ENCODE measurements around the gene TSACC. TPM values are rescaled to one million over a fixed set of nuclear protein-coding genes. Genes with fewer than 3 reads are reported as not detected.

TSACC gene
- total RNA-seq, 1 experiment from 2014 or later: 1.8 TPM

DNA sequence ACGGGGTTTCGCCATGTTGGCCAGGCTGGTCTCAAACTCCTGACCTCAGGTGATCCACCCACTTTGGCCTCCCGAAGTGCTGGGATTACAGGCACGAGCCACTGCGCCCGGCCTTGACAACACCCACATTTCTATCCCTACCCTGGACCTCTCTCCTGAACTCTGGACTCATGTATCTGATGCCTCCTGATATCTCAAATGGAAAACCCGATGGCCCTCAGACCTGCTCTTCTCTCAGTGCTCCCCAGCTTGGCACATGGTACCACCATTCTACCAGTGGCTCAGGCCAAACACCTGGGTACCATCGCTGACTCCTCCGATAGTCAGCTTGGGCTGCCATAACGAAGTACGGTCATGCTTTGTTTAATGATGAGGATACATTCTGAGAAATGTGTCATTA is 22.2 kb downstream of the TSACC start:
- peaks cover 7% of the 10 kb centered on the region for H3K4me1 Mint-ChIP-seq (ENCODE audit: insufficient read depth, unreplicated experiment)
- peaks cover 65% of the 10 kb centered on the region for H3K27me3 Mint-ChIP-seq (ENCODE audit: insufficient read depth, unreplicated experiment)
- H3K36me3 Mint-ChIP-seq (ENCODE audit: insufficient read depth, unreplicated experiment): no peaks in the 10 kb centered on the region
- POLR2A ChIA-PET: interaction anchor here (0.6 to 0.8 kb wide), 2 partner anchors 14 to 15 kb away, joined by 3 read pairs; no protein-coding TSS in a partner anchor
- TF ChIP-seq, protein P1, sequence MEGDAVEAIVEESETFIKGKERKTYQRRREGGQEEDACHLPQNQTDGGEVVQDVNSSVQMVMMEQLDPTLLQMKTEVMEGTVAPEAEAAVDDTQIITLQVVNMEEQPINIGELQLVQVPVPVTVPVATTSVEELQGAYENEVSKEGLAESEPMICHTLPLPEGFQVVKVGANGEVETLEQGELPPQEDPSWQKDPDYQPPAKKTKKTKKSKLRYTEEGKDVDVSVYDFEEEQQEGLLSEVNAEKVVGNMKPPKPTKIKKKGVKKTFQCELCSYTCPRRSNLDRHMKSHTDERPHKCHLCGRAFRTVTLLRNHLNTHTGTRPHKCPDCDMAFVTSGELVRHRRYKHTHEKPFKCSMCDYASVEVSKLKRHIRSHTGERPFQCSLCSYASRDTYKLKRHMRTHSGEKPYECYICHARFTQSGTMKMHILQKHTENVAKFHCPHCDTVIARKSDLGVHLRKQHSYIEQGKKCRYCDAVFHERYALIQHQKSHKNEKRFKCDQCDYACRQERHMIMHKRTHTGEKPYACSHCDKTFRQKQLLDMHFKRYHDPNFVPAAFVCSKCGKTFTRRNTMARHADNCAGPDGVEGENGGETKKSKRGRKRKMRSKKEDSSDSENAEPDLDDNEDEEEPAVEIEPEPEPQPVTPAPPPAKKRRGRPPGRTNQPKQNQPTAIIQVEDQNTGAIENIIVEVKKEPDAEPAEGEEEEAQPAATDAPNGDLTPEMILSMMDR (IDR thresholded peaks at IDR 0.05; ENCODE audit: unreplicated experiment): no peak
- H3K4me3 Mint-ChIP-seq (ENCODE audit: unreplicated experiment): no peak overlapping the region
- CTCF ChIA-PET: interaction anchor here (0.5 to 10.3 kb wide), 8 partner anchors 17 to 506 kb away, joined by 3 to 121 read pairs (median 5); no protein-coding TSS in a partner anchor
- no TSS peak for BruUV-seq (replicated peaks)
- no peak overlapping the region for H3K27ac Mint-ChIP-seq (ENCODE audit: low read depth, unreplicated experiment)
- H3K9me3 Mint-ChIP-seq (ENCODE audit: unreplicated experiment): no peaks in the 10 kb centered on the region
- DNase-seq (ENCODE audit: unreplicated experiment): no peak
- intact Hi-C loops (cut with micrococcal nuclease): no loop called here

DNA sequence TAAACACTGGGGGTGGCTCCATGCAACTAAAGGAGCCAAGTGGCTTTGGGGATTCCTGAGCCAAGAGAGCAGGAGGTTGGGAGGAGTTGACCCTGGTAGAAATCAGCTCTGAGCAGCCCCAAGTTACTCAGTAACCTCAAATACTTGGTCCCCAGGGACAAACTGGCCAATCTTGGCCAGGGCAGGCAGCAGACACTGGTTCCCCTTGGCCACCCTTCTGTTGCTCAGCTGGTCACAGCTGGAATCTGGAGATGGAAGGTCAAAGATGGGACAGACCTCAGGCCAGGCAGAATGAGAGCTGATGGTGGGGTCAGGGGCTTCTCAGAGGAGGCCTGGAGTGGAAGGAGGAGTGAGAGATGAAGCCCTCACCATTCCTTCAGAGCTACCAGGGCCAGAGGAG is 27.4 kb downstream of the TSACC start:
- TF ChIP-seq, protein P1 (IDR thresholded peaks at IDR 0.05; ENCODE audit: unreplicated experiment): no peak
- no TSS peak for BruUV-seq (replicated peaks)
- Mint-ChIP-seq H3K9me3 (ENCODE audit: unreplicated experiment) (no peaks in the 10 kb centered on the region), H3K4me1 (ENCODE audit: insufficient read depth, unreplicated experiment) (no peaks in the 10 kb centered on the region), H3K27ac (ENCODE audit: low read depth, unreplicated experiment) (no peak overlapping the region), H3K4me3 (ENCODE audit: unreplicated experiment) (no peak overlapping the region), H3K36me3 (ENCODE audit: insufficient read depth, unreplicated experiment) (no peaks in the 10 kb centered on the region), H3K27me3 (ENCODE audit: insufficient read depth, unreplicated experiment) (peaks cover 22% of the 10 kb centered on the region)
- no peak for DNase-seq (ENCODE audit: unreplicated experiment)
- ChIA-PET CTCF (interaction anchor here (1.3 to 10.3 kb wide), 5 partner anchors 8 to 81 kb away, joined by 5 to 121 read pairs (median 7); no protein-coding TSS in a partner anchor), POLR2A (interaction anchor here (1.0 kb wide), 1 partner anchor 226 kb away, joined by 3 read pairs; no protein-coding TSS in a partner anchor)
- intact Hi-C loops (cut with micrococcal nuclease): no loop called here

DNA sequence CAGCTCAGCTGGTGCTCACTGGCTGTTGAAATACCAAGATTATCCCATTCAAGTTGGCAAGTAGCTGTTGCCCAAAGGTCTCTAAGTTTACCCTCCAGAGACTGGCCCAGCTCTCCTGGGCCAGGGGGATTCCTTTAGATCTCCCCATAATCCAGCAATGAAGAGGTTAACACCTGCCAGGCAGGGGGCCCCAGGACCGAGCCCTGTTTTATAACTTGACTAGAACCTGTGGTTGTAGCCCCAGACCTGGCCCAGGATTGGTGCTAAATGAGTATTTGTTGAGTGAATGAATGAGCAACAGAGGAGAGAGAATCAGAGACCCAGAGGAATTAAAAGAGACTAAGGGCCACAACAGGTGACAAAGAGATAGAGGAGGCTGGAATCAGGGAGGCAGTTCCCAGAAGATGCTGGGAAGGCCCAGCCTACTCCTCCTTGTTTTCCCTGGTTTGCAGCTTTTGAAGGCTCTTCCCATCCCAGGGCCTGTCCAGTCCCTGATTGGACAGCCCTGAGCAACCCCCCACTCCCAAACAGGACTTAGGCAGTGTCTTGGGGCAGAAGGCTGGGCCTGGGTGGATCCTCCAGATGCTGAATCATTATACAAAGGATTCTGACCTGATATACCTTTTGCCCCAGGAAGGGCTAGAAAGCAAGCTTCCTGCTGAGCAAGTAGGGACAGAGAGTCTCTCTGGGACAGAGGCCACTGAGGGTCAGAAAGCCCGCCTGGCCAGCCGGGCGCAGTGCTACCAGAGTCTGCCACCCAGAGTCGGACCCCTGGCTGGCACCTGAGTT is 28.2 kb downstream of the TSACC start:
- Mint-ChIP-seq H3K4me3 (ENCODE audit: unreplicated experiment) (no peak overlapping the region), H3K9me3 (ENCODE audit: unreplicated experiment) (no peaks in the 10 kb centered on the region), H3K27ac (ENCODE audit: low read depth, unreplicated experiment) (no peak overlapping the region), H3K27me3 (ENCODE audit: insufficient read depth, unreplicated experiment) (peaks cover 22% of the 10 kb centered on the region), H3K4me1 (ENCODE audit: insufficient read depth, unreplicated experiment) (no peaks in the 10 kb centered on the region), H3K36me3 (ENCODE audit: insufficient read depth, unreplicated experiment) (no peaks in the 10 kb centered on the region)
- intact Hi-C loops (cut with micrococcal nuclease): no loop called here
- ChIA-PET POLR2A (interaction anchor here (1.0 kb wide), 2 partner anchors 29 to 226 kb away, joined by 3 read pairs; partner anchors contain the start of genes CCT3 and TSACC), CTCF (interaction anchor here (1.1 to 10.3 kb wide), 5 partner anchors 8 to 242 kb away, joined by 5 to 121 read pairs (median 6); no protein-coding TSS in a partner anchor)
- TF ChIP-seq, protein P1 (IDR thresholded peaks at IDR 0.05; ENCODE audit: unreplicated experiment): no peak
- BruUV-seq (replicated peaks): no TSS peak
- DNase-seq (ENCODE audit: unreplicated experiment): no peak

DNA sequence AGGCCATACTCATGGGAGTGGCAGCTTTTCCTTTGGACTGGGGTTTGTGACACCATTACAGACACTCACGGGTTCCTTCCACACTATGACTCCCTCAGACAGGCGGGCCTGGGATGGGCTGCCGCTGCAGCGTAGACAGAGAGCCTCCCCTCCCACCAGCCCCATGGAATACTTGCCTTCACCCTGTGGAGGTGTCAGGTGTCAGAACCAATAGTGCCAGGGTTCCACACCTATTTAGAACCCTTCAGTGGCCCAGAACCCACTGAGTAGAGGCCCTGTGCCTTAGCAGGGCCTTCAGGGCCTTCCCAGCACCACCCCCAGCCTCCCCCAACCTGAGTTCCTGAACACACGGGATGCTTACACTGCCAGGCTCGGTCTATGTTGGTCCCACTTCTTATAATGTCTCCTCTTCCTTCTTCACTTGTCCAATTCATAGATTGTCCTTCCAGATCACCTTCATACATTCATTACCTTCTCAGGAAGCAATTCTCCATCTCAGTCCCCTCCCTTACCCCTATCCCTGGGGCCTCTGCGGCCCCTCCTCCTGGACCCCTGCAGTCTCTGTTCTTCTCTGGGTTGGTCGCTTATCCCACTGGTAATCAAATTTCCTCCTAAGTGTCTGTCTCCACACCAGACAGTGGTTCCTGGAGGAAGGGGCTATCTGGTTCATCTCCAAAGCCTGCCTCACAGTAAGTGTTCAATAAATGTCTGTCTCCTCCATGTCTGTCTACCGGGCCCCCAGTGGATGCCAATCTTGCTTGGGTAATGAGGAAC is 29.2 kb downstream of the TSACC start:
- no peaks in the 10 kb centered on the region for H3K4me1 Mint-ChIP-seq (ENCODE audit: insufficient read depth, unreplicated experiment)
- no peak overlapping the region for H3K4me3 Mint-ChIP-seq (ENCODE audit: unreplicated experiment)
- CTCF ChIA-PET: interaction anchor here (1.1 to 10.3 kb wide), 4 partner anchors 9 to 241 kb away, joined by 5 to 121 read pairs (median 6); no protein-coding TSS in a partner anchor
- H3K36me3 Mint-ChIP-seq (ENCODE audit: insufficient read depth, unreplicated experiment): no peaks in the 10 kb centered on the region
- POLR2A ChIA-PET: interaction anchor here (1.0 kb wide), 1 partner anchor 30 kb away, joined by 3 read pairs; the partner anchor contains the start of genes CCT3 and TSACC
- intact Hi-C loops (cut with micrococcal nuclease): no loop called here
- peaks cover 32% of the 10 kb centered on the region for H3K27me3 Mint-ChIP-seq (ENCODE audit: insufficient read depth, unreplicated experiment)
- no peak overlapping the region for H3K27ac Mint-ChIP-seq (ENCODE audit: low read depth, unreplicated experiment)
- TF ChIP-seq, protein P1 (IDR thresholded peaks at IDR 0.05; ENCODE audit: unreplicated experiment): no peak
- DNase-seq (ENCODE audit: unreplicated experiment): no peak
- no peaks in the 10 kb centered on the region for H3K9me3 Mint-ChIP-seq (ENCODE audit: unreplicated experiment)
- no TSS peak for BruUV-seq (replicated peaks)

All from MCF 10A (cell line).